HEK293 (cell line): ENCODE measurements around the gene LRRC27.

ENCODE experiments used
- CTCF ChIP-seq: fragments of 450-650 bp; formaldehyde crosslinking; IDR thresholded peaks from 2 replicates; pipeline ENCODE4 v1.5.1; 2016; ENCODE audit warnings: missing biosample characterization, missing genetic modification characterization
- ZBTB10 ChIP-seq: fragments of 450-650 bp; formaldehyde crosslinking; IDR thresholded peaks from 2 replicates; pipeline ENCODE4 v1.5.1; 2016; ENCODE audit warnings: missing biosample characterization, missing genetic modification characterization
- ZNF239 ChIP-seq: fragments of 450-650 bp; formaldehyde crosslinking; IDR thresholded peaks from 2 replicates; pipeline ENCODE4 v1.5.1; 2016; ENCODE audit warnings: missing biosample characterization, missing genetic modification characterization
- ZNF416 ChIP-seq: fragments of 450-650 bp; formaldehyde crosslinking; IDR thresholded peaks from 2 replicates; pipeline ENCODE4 v1.5.1; 2016; ENCODE audit warnings: missing biosample characterization, missing genetic modification characterization
- ZNF558 ChIP-seq: fragments of 450-650 bp; formaldehyde crosslinking; IDR thresholded peaks from 2 replicates; pipeline ENCODE4 v1.5.1; 2016; ENCODE audit warnings: missing biosample characterization, missing genetic modification characterization
- TF ChIP-seq, protein P1 (sequence below): fragments of 450-650 bp; formaldehyde crosslinking; IDR thresholded peaks from 2 replicates; pipeline ENCODE4 v1.5.1; 2016; ENCODE audit warnings: missing biosample characterization, missing genetic modification characterization, borderline replicate concordance

DNA sequence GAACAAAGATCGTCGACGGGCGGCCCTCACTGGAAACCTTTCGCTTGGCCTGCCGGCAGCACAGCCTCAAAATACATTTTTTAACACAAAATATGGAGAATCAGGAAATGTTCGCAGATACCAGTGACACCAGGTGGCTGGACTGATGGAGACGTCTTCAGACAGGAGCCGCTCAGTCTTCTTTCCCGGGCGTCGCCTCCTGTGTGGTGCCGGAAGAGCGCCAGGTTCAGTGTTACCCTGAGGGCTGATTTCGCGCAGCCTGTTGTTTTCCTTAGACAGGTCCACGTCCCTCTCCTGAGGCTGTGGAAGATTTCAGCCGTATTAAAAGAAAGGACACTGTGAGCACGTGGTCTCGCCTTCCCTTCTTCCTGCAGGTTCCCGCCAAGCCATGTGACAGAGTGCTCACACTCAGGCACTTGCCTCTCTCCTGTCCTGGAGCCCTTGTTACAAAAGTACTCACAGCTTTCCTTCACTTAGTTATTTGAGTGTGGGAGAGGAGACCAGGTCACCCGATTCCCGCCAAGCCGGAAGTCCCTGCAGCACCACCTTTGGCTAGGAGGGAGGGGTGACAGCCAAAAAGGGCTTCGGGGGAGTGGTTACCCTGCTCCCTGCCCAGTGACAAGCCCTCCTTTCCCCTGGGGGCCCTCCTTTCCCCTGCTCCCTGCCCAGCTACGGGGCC lies 43.3 kb downstream of the LRRC27 start:
- TF ChIP-seq ZBTB10 (tag by site-specific recombination), result no peak
- no peak for TF ChIP-seq CTCF (tag by site-specific recombination)
- TF ChIP-seq ZNF558 (tag by site-specific recombination), result no peak
- TF ChIP-seq, protein P1, sequence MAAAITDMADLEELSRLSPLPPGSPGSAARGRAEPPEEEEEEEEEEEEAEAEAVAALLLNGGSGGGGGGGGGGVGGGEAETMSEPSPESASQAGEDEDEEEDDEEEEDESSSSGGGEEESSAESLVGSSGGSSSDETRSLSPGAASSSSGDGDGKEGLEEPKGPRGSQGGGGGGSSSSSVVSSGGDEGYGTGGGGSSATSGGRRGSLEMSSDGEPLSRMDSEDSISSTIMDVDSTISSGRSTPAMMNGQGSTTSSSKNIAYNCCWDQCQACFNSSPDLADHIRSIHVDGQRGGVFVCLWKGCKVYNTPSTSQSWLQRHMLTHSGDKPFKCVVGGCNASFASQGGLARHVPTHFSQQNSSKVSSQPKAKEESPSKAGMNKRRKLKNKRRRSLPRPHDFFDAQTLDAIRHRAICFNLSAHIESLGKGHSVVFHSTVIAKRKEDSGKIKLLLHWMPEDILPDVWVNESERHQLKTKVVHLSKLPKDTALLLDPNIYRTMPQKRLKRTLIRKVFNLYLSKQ (tag by site-specific recombination), result no peak
- no peak for TF ChIP-seq ZNF239
- TF ChIP-seq ZNF416 (tag by site-specific recombination), result no peak
